GM18507 (cell line): ENCODE results near the gene IGFLR1.
A peak's percentile ranks its signal among the peaks of the same experiment; 100 is the strongest.
"Not testable (repeated sequence)": the region's sequence is repeated elsewhere in the genome, so short reads cannot be mapped to it uniquely, and the experiment has no call there.

Experiments
- DNase-seq: peaks from one replicate; pipeline ENCODE4 v3.0.0; 2011; ENCODE audit warnings: low read depth; ENCODE audit not compliant: insufficient read length; ENCODE audit errors: extremely low spot score
- FAIRE-seq: peaks from 2 replicates; lab custom pipeline; 2011; peaks lifted over from hg19 to GRCh38; lab: Jason Lieb, UNC

The IGFLR1 gene

DNA sequence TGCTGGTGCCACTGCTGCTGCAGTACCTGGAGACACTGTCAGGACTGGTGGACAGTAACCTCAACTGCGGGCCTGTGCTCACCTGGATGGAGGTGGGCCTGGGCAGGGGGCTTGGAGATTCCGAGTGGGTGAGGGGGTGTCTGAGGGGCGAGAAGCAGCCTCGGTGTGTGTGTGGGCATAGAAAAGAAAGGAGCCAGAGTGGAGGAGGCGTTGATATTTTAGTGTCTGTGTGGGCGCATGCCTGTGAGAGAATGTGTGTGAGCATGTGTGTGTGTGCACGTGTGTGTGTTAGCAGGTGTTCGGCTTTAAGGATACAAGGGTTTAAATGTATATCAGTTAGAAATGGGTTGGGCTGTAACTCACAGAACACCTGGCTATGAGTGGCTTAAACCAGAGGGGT is 36.8 kb upstream of the IGFLR1 start:
- no peak for FAIRE-seq

DNA sequence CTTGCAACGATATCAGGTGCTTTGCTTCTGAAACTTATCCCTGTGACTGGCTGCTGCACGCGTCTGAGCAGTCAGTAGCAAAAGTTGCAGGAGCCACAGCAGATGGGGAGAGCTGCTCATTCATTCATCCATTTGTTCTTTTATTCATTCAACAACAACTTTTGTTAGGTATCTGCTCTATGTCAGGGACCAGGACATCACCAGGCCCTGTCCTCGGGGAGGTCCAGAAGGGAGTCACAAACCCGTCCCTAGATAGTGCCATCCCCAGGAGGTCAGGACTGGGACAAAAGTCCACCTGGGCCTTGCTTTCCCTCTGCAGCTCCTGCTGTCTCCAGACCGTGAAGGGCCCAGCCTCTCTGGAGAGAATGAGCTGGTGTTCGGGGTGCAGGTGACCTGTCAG is 35.7 kb upstream of the IGFLR1 start:
- no peak for DNase-seq
- no peak for FAIRE-seq

More for the DNA sequence above, 36.8 kb upstream of the IGFLR1 start:
- no peak for DNase-seq

- no peak for DNase-seq
- no peak for FAIRE-seq
These were observed 35.0 kb upstream of the IGFLR1 start for GRCh38 chr19:35777086-35777841.

DNA sequence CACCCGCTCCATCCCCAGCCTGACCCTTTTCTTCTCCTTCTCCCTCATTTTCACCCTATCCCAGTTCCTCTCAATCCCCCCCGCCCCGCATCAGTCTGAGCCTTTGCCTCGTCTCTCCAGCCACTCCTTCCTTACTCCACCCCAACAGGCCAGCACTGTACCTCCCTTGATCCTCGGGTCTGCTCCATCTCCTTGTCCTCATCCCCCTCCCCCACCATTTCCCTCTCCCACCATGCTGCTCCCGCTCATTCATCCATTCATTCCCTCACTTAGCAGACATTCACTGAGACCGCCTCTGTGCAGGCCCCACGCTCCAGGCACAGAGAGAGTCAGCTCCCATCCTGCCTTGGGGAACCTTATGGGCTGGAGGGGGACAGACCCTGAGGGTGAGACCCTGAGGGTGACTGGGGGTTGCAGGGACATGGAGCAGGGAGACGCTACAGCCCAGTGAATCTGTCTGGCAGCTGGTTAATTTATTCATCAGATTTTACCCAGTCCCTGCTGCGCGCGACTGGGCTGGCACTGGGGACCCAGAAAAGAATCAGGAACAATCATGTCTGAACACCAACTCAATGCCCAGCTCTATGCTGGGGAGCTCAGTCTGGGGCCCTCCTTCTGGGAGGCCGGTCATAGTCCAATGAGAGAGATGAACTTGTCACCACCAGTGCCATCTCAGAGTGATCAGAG is 34.0 kb upstream of the IGFLR1 start:
- FAIRE-seq, result no peak
- DNase-seq, result no peak

DNA sequence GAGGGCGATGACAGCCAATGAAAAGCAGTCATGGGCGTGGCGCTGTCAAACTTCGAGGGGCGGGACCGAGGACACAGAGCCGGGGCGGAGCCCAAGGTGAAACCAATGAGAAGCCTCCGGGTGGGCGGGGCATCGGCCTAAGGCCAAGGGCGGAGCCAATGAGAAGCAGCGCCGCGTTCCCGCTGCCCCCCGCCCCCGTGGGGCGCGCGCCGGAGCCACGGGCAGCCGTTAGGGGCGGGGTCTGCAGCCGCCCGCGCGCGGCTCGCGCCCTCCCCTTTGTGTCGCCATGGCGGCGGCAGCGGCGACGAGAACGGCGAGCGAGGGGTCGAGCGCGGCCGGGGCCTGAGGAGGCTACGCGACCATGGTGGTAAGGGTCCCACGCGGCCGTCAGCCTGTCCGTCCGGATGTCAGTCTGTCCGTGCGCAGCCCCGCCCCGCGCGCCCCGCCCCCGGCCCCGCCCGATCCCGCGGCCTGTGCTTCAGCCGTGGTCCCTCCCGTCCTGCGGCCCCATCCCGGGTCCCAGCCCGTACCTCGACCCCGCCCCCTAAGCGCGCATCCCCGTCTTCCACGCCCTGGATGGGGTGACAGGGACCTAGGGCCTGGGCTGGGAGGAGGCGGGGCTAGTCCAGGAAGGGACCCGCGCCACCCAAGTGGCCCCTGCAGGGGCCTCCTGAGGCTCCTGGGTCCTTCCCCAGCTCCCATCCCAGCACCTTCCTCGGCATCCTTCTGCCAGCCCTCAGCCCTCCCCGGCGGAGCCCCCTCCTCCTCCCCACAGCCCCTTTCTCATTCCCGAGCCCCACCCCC is 33.2 kb upstream of the IGFLR1 start, which contains the start of gene ARHGAP33:
TSS of gene ARHGAP33 (plus strand) at position 267 of the 804 bp plus-strand sequence. CDS start at position 362, 95 bp downstream.
- FAIRE-seq (peak; percentile 99), DNase-seq (peak; percentile 97)

GRCh38 chr19:35775046-35775297 is 32.7 kb upstream of the IGFLR1 start:
- DNase-seq (no peak), FAIRE-seq (no peak)

DNA sequence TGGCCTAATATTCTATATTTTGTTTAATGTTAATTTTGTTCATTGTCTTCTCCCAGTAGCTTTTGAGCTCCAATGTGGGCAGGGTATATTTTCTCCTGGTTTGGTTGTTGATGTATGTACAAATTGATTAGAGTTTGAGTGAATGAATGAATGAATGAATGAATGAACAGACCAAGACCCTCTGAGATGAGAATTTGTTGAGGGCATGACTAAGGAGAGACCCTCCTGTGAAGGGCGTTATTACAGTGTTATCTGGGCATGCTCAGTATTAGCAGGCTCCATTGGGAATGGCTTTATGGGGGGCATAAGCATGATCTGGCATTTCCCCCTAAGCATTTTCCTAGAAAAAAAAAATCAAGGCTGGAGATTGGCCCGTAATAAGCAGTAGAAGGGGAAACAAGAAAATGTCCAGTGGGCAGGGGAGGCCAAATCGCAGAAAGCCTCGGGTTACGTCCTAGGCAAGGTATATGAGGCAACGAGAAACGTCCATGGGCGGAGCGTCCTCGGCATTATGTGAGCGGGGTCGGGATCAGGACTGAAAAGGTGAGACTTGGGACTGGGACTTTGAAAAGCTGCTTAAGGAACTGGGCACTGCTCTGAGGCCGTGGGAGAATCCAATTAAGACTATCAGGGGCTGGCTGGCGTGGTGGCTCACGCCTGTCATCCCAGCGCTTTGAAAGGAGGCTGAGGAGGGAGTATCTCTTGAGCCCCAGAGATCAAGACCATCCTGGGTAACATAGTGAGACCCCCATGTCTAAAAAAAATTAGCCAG is 32.2 kb upstream of the IGFLR1 start:
- DNase-seq (no peak), FAIRE-seq (no peak)

GRCh38 chr19:35773020-35773806 is 31.0 kb upstream of the IGFLR1 start:
- FAIRE-seq (no peak), DNase-seq (no peak)

GRCh38 chr19:35772362-35772761 is 30.1 kb upstream of the IGFLR1 start:
- DNase-seq, FAIRE-seq: not testable (repeated sequence)

DNA sequence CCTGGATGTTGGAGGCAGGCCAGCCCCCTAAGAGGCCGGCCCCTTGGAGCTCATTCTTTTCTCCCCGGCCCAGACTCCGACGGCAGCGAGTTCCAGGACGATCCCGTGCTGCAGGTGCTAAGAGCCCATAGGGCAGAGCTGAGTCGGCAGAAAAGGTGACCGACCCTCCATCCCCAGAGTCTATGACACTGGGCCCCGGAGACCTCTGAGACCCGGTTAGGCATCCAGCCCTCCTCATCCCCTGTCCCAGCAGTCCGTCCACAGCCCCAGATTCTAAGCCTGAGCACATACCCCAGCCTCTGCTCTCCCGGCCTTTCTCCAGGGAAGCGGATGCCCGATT is 25.8 kb upstream of the IGFLR1 start:
- FAIRE-seq (no peak), DNase-seq (no peak)

- DNase-seq (no peak), FAIRE-seq (no peak)
These were observed 25.2 kb upstream of the IGFLR1 start for GRCh38 chr19:35767288-35768081.

GRCh38 chr19:35766571-35767104 is 24.4 kb upstream of the IGFLR1 start:
- no peak for FAIRE-seq

DNA sequence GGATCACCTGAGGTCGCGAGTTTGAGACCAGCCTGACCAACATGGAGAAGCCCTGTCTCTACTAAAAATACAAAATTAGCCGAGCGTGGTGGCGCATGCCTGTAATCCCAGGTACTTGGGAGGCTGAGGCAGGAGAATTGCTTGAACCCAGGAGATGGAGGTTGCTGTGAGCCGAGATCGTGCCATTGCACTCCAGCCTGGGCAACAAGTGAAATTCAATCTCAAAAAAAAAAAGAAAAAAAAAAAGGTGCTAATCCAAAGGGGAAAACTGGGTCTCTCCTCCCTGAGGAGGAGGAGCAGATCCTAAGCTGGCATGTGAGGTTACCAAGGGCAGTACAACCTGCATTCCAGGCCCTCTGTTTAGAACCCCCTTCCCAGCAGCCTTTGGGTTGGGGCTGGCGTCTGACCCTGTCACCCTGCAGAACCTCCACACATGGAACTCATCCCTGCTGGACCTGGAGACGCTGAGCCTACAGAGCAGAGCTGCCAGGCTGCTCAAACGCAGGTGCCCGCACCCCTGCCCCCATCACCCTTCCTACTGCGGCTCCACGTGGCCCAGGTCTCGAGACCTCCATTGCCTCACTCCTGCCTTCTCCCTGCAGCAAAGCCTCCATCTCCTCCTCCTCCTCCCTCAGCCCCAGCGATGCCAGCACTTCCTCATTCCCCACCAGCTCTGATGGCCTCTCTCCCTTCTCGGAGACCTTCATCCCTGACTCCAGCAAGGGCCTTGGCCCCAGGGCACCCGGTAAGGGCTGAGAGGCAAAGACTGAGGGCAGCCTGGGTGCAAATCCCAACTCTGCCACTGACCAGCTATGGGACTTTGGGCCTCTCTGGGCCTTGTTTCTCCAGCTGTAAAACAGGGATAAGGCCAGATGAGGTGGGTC is 22.4 kb upstream of the IGFLR1 start:
- FAIRE-seq (no peak), DNase-seq (no peak)

More at GRCh38 chr19:35766571-35767104, 24.4 kb upstream of the IGFLR1 start:
- no peak for DNase-seq

DNA sequence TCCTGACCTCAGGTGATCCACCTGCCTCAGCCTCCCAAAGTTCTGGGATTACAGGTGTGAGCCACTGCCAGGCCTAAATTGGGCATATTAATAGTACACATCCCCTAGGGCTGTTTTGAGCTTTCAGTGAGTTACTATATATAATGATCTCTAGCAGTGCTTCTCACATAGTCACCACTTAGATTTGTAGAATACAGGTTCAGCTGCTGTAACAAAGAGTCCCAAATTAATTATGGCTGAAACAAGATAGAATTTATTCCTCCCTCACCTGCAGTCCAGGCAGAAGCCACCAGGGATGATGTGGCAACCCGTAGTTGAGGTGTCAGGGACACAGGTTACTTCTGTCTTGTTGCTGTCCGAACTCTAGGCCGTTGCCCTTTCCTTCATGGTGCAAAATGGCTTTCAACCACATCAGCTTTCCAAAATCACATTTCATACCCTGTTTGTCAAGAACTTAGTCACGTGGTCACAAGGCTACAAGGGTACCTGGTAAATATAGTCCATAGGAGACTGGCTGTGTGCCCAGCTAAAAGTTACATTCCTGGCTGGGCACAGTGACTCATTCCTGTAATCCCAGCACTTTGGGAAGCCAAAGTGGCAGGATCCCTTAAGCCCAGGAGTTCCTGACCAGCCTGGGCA is 18.6 kb upstream of the IGFLR1 start:
- FAIRE-seq (no peak), DNase-seq (no peak)

DNA sequence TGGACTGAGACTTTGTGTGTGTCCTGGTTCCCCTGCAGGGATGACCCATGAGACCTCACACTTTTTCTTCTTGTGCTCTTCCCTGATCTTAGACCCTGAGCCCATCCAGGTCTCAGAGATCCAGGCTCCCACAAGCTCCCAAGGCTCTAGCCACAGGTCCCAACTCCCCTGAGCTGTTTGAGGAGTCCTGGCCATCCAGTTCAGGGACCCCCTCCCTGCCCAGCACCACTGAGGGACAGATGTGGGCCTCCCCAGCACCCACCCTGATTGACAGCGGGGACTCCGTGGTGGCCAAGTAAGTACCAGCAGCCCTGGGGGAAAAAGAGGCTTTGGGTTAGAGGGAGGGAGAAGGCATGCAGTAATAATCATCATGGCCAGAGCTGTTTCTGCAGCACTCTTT is 17.4 kb upstream of the IGFLR1 start:
- FAIRE-seq (no peak), DNase-seq (no peak)

DNA sequence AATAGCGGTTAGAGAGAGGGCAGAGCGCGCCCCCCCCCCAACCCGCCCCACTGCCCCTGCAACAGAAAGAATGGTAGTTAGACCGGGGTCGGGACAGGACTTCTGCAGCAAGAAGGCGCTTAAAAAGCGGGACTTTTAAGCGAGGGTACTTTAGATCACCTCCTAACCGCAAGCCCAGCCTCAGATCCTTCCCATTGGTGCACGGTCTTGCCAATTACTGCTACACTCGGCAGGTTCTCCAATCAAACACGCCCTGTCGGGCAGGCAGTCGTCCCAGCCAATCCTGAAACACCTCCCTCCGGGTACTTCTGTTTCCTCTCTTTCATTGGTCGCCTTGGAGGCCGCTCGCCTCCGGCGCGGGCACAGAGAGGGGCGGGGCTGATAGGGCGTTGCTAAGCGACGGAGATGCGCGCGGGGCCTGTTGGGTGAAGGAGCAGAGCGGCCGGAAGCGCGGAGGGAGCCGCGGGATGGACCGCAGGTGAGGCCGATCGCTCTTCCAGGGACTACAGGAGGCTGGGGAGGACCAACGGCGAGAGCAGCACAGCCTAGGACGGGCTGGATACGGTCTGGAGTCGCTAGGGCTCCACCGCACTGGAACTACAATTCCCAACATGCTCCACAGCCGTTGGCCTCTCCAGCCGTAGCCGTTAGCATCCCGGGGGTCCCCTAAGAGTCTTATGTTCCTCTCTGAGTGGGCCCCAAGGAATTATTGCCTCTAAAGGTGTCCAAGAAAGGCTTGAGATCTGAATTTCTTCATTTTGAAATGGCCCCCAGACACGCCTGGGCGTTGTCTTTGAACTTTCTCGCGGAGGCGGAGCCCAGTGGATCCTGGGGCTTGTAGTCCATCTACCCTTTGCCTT is 15.7 kb upstream of the IGFLR1 start, which contains the start of gene PROSER3:
TSS of gene PROSER3 (plus strand) at position 428 of the 860 bp plus-strand sequence. CDS start at position 468, 40 bp downstream.
- DNase-seq (peak; percentile 96), FAIRE-seq (peak; percentile 100)
